Neuronal stem cell (in vitro differentiated cells): ENCODE results near the gene NEK2.

ENCODE experiments used
- DNase-seq: peaks from one replicate; pipeline ENCODE4 v3.0.0-alpha.2; 2013; ENCODE audit warnings: low spot score
- H2AFZ ChIP-seq: one replicate; pipeline ENCODE4 v1.6.1; 2013; ENCODE audit warnings: mild to moderate bottlenecking, low read length, inconsistent platforms
- H2AK5ac ChIP-seq: 2 replicates; pipeline ENCODE4 v1.6.1; 2013; ENCODE audit warnings: low read depth, mild to moderate bottlenecking, inconsistent platforms, low read length, moderate library complexity, mixed read lengths
- H2BK120ac ChIP-seq: 2 replicates; pipeline ENCODE4 v1.6.1; 2013; ENCODE audit warnings: low read depth, mild to moderate bottlenecking, inconsistent platforms, low read length, moderate library complexity, mixed read lengths
- H2BK12ac ChIP-seq: one replicate; pipeline ENCODE4 v1.6.1; 2013; ENCODE audit warnings: low read length, inconsistent platforms
- H2BK15ac ChIP-seq: 2 replicates; pipeline ENCODE4 v1.6.1; 2013; ENCODE audit warnings: mild to moderate bottlenecking, low read length, inconsistent platforms, mixed read lengths
- H2BK5ac ChIP-seq: one replicate; pipeline ENCODE4 v1.6.1; 2013; ENCODE audit warnings: inconsistent platforms, mild to moderate bottlenecking, low read length, moderate library complexity
- H3K14ac ChIP-seq: one replicate; pipeline ENCODE4 v1.6.1; 2013; ENCODE audit warnings: low read length, inconsistent platforms
- H3K18ac ChIP-seq: 2 replicates; pipeline ENCODE4 v1.6.1; 2013; ENCODE audit warnings: low read length, inconsistent platforms
- H3K23ac ChIP-seq: 2 replicates; pipeline ENCODE4 v1.6.1; 2013; ENCODE audit warnings: low read depth, mild to moderate bottlenecking, mixed read lengths, low read length, inconsistent platforms; ENCODE audit not compliant: poor library complexity
- H3K27ac ChIP-seq: replicated peaks from 3 replicates; pipeline ENCODE4 v1.5.1; 2013; ENCODE audit warnings: low read length, inconsistent platforms
- H3K27me3 ChIP-seq, 3 experiments: 2 replicates each; pipeline ENCODE4 v1.6.1; 2013; ENCODE audit warnings: low read length in 3 of 3, mild to moderate bottlenecking in 2 of 3, inconsistent platforms in 1 of 3, low read depth in 1 of 3, mixed read lengths in 1 of 3, moderate library complexity in 1 of 3; ENCODE audit not compliant: control insufficient read depth in 3 of 3, insufficient read depth in 3 of 3
- H3K36me3 ChIP-seq, 2 donors: replicated peaks in 1 of 2; 2 replicates each; pipeline ENCODE4 v1.6.1; 2013; ENCODE audit warnings: low read length in 2 of 2; ENCODE audit not compliant: control insufficient read depth in 2 of 2, insufficient read depth in 2 of 2
- H3K4ac ChIP-seq: 2 replicates; pipeline ENCODE4 v1.6.1; 2013; ENCODE audit warnings: inconsistent platforms, mild to moderate bottlenecking, low read length, moderate library complexity
- H3K4me1 ChIP-seq, 2 donors: 1 replicate in 1 of 2; 2 replicates in 1 of 2; pipeline ENCODE4 v1.6.1; 2013; ENCODE audit warnings: low read length in 2 of 2, low read depth in 1 of 2; ENCODE audit not compliant: control insufficient read depth in 2 of 2, insufficient read depth in 1 of 2
- H3K4me2 ChIP-seq: one replicate; pipeline ENCODE4 v1.6.1; 2013; ENCODE audit warnings: mild to moderate bottlenecking, low read length, inconsistent platforms; ENCODE audit not compliant: insufficient read depth, poor library complexity, severe bottlenecking
- H3K4me3 ChIP-seq, 2 donors: 2 replicates each; pipeline ENCODE4 v1.5.1; 2013; ENCODE audit warnings: low read length in 2 of 2, mild to moderate bottlenecking in 2 of 2, inconsistent platforms in 1 of 2, moderate library complexity in 1 of 2
- H3K79me1 ChIP-seq: one replicate; pipeline ENCODE4 v1.6.1; 2013; ENCODE audit warnings: low read depth, mild to moderate bottlenecking, inconsistent platforms, low read length, moderate library complexity
- H3K9ac ChIP-seq: one replicate; pipeline ENCODE4 v1.6.1; 2013; ENCODE audit warnings: mild to moderate bottlenecking, low read depth, low read length, inconsistent platforms; ENCODE audit not compliant: poor library complexity
- H3K9me3 ChIP-seq, 2 donors: replicated peaks in 1 of 2; 2 replicates each; pipeline versions ENCODE3 to v1.6.1; 2013; ENCODE audit warnings: low read length in 2 of 2, mild to moderate bottlenecking in 2 of 2, inconsistent platforms in 1 of 2, low read depth in 1 of 2, mixed read lengths in 1 of 2, moderate library complexity in 1 of 2; ENCODE audit not compliant: control insufficient read depth in 2 of 2, insufficient read depth in 1 of 2
- H4K8ac ChIP-seq: one replicate; pipeline ENCODE4 v1.6.1; 2013; ENCODE audit warnings: low read depth, mild to moderate bottlenecking, inconsistent platforms, low read length, moderate library complexity
- H4K91ac ChIP-seq: one replicate; pipeline ENCODE4 v1.6.1; 2013; ENCODE audit warnings: low read length, low read depth, mild to moderate bottlenecking, inconsistent platforms; ENCODE audit not compliant: poor library complexity
- WGBS, 2 donors: extraction: QIAGEN DNeasy Blood & Tissue Kit; methylation state at CpG; one replicate each; pipeline ENCODE4 v1.1.7; 2013; ENCODE audit warnings: missing lambda C conversion rate in 2 of 2, mixed read lengths in 1 of 2; ENCODE audit not compliant: insufficient read length in 2 of 2, insufficient replicate concordance in 1 of 2; ENCODE audit errors: extremely low coverage in 2 of 2; 5-methylcytosine and 5-hydroxymethylcytosine counted together

The NEK2 gene

GRCh38 chr1:211625040-211625439 lies 50.4 kb downstream of the NEK2 start:
- H3K4me1 ChIP-seq, result peaks cover 0 to 5% of the 10 kb centered on the region in 2 donors
- H2BK120ac ChIP-seq, result no peak overlapping the region
- no peak overlapping the region for H3K4me3 ChIP-seq
- no peaks in the 10 kb centered on the region for H3K9me3 ChIP-seq
- H2BK15ac ChIP-seq, result no peak overlapping the region
- no peaks in the 10 kb centered on the region for H3K79me1 ChIP-seq
- H4K91ac ChIP-seq, result no peak overlapping the region
- no peak overlapping the region for H2AFZ ChIP-seq
- no peak overlapping the region for H3K9ac ChIP-seq
- H2AK5ac ChIP-seq, result no peak overlapping the region
- no peak overlapping the region for H3K4ac ChIP-seq
- no peak overlapping the region for H3K23ac ChIP-seq
- no peak overlapping the region for H4K8ac ChIP-seq
- peaks cover 0 to under 1% of the 10 kb centered on the region in 2 donors for H3K36me3 ChIP-seq
- no CpG with 5 or more reads among the region's 2 CpGs for WGBS, 2 donors
- H2BK5ac ChIP-seq, result no peak overlapping the region
- H3K14ac ChIP-seq, result no peak overlapping the region
- no peak overlapping the region for H3K18ac ChIP-seq
- H3K27me3 ChIP-seq, result peaks cover 0 to 19% (median 0%) of the 10 kb centered on the region in 3 experiments
- no peak overlapping the region for H3K27ac ChIP-seq
- H2BK12ac ChIP-seq, result no peak overlapping the region
- DNase-seq, result no peak
- H3K4me2 ChIP-seq, result no peak overlapping the region

- H3K36me3 ChIP-seq, result peaks cover 0 to 1% of the 10 kb centered on the region in 2 donors
- no CpG with 5 or more reads among the region's 3 CpGs for WGBS, 2 donors
- no peak overlapping the region for H2BK12ac ChIP-seq
Measured at GRCh38 chr1:211623515-211623914, 51.9 kb downstream of the NEK2 start.

GRCh38 chr1:211621447-211622198 lies 53.8 kb downstream of the NEK2 start:
- Histone ChIP-seq H2BK5ac (no peak overlapping the region), H3K27ac (no peak overlapping the region), H3K18ac (peak overlapping the region; percentile 35), H3K4me1 (peaks cover 0 to 7% of the 10 kb centered on the region in 2 donors), H3K4me2 (no peak overlapping the region), H3K79me1 (no peaks in the 10 kb centered on the region), H2BK15ac (peak overlapping the region; percentile 7), H2AK5ac (no peak overlapping the region), H3K9me3 (no peaks in the 10 kb centered on the region), H3K27me3 (peaks cover 0 to 13% (median 0%) of the 10 kb centered on the region in 3 experiments), H3K14ac (peak overlapping the region; percentile 17), H4K91ac (no peak overlapping the region), H2BK12ac (no peak overlapping the region), H2AFZ (no peak overlapping the region), H3K36me3 (peaks cover 0 to 1% of the 10 kb centered on the region in 2 donors), H3K4me3 (no peak overlapping the region), H3K4ac (no peak overlapping the region), H4K8ac (no peak overlapping the region), H3K9ac (no peak overlapping the region), H3K23ac (peak overlapping the region; percentile 33), H2BK120ac (no peak overlapping the region)
- DNase-seq, result no peak
- no CpG with 5 or more reads among the region's 9 CpGs for WGBS, 2 donors

More at GRCh38 chr1:211623515-211623914, 51.9 kb downstream of the NEK2 start:
- Histone ChIP-seq H3K27me3 (peaks cover 0 to 17% (median 0%) of the 10 kb centered on the region in 3 experiments), H2BK120ac (no peak overlapping the region), H3K79me1 (no peaks in the 10 kb centered on the region), H2AK5ac (no peak overlapping the region), H3K18ac (no peak overlapping the region), H4K8ac (no peak overlapping the region), H4K91ac (no peak overlapping the region), H2AFZ (no peak overlapping the region), H3K9me3 (no peaks in the 10 kb centered on the region), H3K4ac (no peak overlapping the region), H3K14ac (no peak overlapping the region), H3K4me2 (no peak overlapping the region), H3K9ac (no peak overlapping the region), H3K4me3 (no peak overlapping the region), H2BK5ac (no peak overlapping the region), H3K4me1 (peaks cover 0 to 7% of the 10 kb centered on the region in 2 donors), H2BK15ac (no peak overlapping the region), H3K23ac (no peak overlapping the region), H3K27ac (no peak overlapping the region)
- no peak for DNase-seq

GRCh38 chr1:211620097-211620496 lies 55.3 kb downstream of the NEK2 start:
- H2AK5ac ChIP-seq, result no peak overlapping the region
- peaks cover 0 to 1% of the 10 kb centered on the region in 2 donors for H3K36me3 ChIP-seq
- H3K79me1 ChIP-seq, result no peaks in the 10 kb centered on the region
- no peak overlapping the region for H2BK15ac ChIP-seq
- H3K4me2 ChIP-seq, result no peak overlapping the region
- peaks cover 0 to 10% of the 10 kb centered on the region in 2 donors for H3K4me1 ChIP-seq
- DNase-seq, result no peak
- H3K18ac ChIP-seq, result no peak overlapping the region
- no peak overlapping the region for H3K23ac ChIP-seq
- no peak overlapping the region for H4K91ac ChIP-seq
- no peak overlapping the region for H2BK120ac ChIP-seq
- H2BK12ac ChIP-seq, result no peak overlapping the region
- peaks cover 0 to 13% (median 0%) of the 10 kb centered on the region in 3 experiments for H3K27me3 ChIP-seq
- no CpG with 5 or more reads among the region's 5 CpGs for WGBS, 2 donors
- H3K14ac ChIP-seq, result no peak overlapping the region
- no peak overlapping the region for H3K9ac ChIP-seq
- H4K8ac ChIP-seq, result peak overlapping the region; percentile 68
- no peak overlapping the region for H3K4ac ChIP-seq
- H2AFZ ChIP-seq, result no peak overlapping the region
- no peak overlapping the region for H2BK5ac ChIP-seq
- peak overlapping the region in 1 of 2 donors; percentile 48 for H3K4me3 ChIP-seq
- H3K9me3 ChIP-seq, result no peaks in the 10 kb centered on the region
- H3K27ac ChIP-seq, result no peak overlapping the region
